Mesendoderm (in vitro differentiated cells): Measurements from ENCODE around the gene GALNTL6.

Source experiments
- DNase-seq: peaks from one replicate; pipeline ENCODE4 v3.0.0; 2013
- H2AK5ac ChIP-seq: 2 replicates; pipeline ENCODE4 v1.6.1; 2013; ENCODE audit warnings: low read length, inconsistent platforms
- H2BK120ac ChIP-seq: 2 replicates; pipeline ENCODE4 v1.6.1; 2013; ENCODE audit warnings: low read depth, mild to moderate bottlenecking, low read length, moderate library complexity, mixed read lengths
- H2BK15ac ChIP-seq: replicated peaks from 2 replicates; pipeline ENCODE4 v1.6.1; 2013; ENCODE audit warnings: low read depth, mild to moderate bottlenecking, moderate library complexity
- H2BK5ac ChIP-seq: 2 replicates; pipeline ENCODE4 v1.6.1; 2013; ENCODE audit warnings: low read length, inconsistent platforms
- H3K18ac ChIP-seq: 2 replicates; pipeline ENCODE4 v1.6.1; 2013; ENCODE audit warnings: mild to moderate bottlenecking, low read length, mixed read lengths
- H3K23ac ChIP-seq: one replicate; pipeline ENCODE4 v1.6.1; 2013; ENCODE audit warnings: low read length
- H3K27ac ChIP-seq: 2 replicates; pipeline ENCODE4 v1.5.1; 2013; ENCODE audit warnings: low read depth, mild to moderate bottlenecking, inconsistent platforms, low read length, moderate library complexity
- H3K27me3 ChIP-seq: 2 replicates; pipeline ENCODE4 v1.6.1; 2013; ENCODE audit warnings: low read length, control low read depth, mild to moderate bottlenecking, inconsistent platforms; ENCODE audit not compliant: insufficient read depth, poor library complexity
- H3K36me3 ChIP-seq: 2 replicates; pipeline ENCODE4 v1.6.1; 2013; ENCODE audit warnings: low read length, inconsistent platforms; ENCODE audit not compliant: control insufficient read depth, insufficient read depth
- H3K4ac ChIP-seq: one replicate; pipeline ENCODE4 v1.6.1; 2013; ENCODE audit warnings: low read depth, mild to moderate bottlenecking, low read length, moderate library complexity
- H3K4me1 ChIP-seq: 2 replicates; pipeline ENCODE4 v1.6.1; 2013; ENCODE audit warnings: low read depth, low read length, inconsistent platforms; ENCODE audit not compliant: control insufficient read depth
- H3K4me2 ChIP-seq: 2 replicates; pipeline ENCODE4 v1.6.1; 2013; ENCODE audit warnings: low read length
- H3K4me3 ChIP-seq: 2 replicates; pipeline ENCODE4 v1.5.1; 2013; ENCODE audit warnings: mild to moderate bottlenecking, low read length
- H3K56ac ChIP-seq: one replicate; pipeline ENCODE4 v1.6.1; 2013; ENCODE audit warnings: low read length
- H3K79me1 ChIP-seq: 2 replicates; pipeline ENCODE4 v1.6.1; 2013; ENCODE audit warnings: low read length, inconsistent platforms
- H3K79me2 ChIP-seq: 2 replicates; pipeline ENCODE4 v1.6.1; 2013; ENCODE audit warnings: mild to moderate bottlenecking, low read length; ENCODE audit not compliant: control insufficient read depth, insufficient read depth
- H3K9ac ChIP-seq: 2 replicates; pipeline ENCODE4 v1.6.1; 2013; ENCODE audit warnings: low read length, inconsistent platforms
- H4K5ac ChIP-seq: one replicate; pipeline ENCODE4 v1.6.1; 2013; ENCODE audit warnings: low read length
- H4K8ac ChIP-seq: one replicate; pipeline ENCODE4 v1.6.1; 2013; ENCODE audit warnings: low read depth, mild to moderate bottlenecking, control low read depth, low read length, moderate library complexity
- WGBS: extraction: QIAGEN DNeasy Blood & Tissue Kit; methylation state at CpG from one replicate; pipeline ENCODE4 v1.1.7; 2013; ENCODE audit warnings: low lambda C conversion rate, missing lambda C conversion rate; ENCODE audit not compliant: insufficient coverage; ENCODE audit errors: extremely low coverage; 5-methylcytosine and 5-hydroxymethylcytosine counted together

The GALNTL6 gene

DNA sequence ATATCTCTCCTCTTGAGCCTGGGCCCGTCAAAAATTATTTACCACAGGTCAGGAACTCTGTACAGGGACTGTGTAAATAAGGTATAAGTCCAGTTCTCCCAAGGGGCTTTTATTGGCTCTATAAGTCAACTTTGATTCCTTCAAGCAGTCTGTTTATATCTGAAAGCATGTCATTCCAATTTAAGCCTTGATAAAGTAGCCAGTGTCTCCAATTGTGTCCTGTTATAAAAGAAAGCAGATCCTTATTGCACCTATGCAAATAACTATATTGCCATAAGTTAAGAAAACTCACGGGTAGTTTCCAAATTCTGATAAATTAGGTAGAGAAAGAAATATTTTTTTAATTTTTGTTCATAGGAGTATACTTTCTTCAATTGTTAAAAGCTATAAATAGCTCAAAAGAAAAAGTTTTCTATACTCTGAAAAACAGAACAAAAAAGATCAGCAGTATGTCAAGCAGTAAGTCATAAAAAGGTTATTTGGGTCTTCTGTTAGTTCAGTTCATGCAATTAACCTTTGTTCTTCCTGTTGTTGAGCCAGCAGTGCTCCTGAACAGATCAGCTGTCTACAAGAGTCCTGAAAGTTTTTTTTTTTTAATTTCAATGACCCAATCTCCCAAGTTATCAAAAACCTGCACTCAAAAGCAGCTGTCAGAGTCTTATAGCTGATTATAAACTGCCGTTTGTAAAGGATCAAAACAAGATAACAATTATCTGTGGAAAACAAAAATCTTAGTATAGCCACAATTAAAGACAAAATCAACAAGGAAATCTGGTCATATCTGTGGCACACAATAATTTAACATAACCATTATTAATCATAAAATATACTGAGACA, 1177.0 kb downstream of the GALNTL6 start:
- no peaks in the 10 kb centered on the region for H3K36me3 ChIP-seq
- H3K23ac ChIP-seq, result no peak overlapping the region
- no peak overlapping the region for H4K5ac ChIP-seq
- no CpG with 5 or more reads among the region's 3 CpGs for WGBS
- no peaks in the 10 kb centered on the region for H3K79me2 ChIP-seq
- H4K8ac ChIP-seq, result no peak overlapping the region
- no peaks in the 10 kb centered on the region for H3K79me1 ChIP-seq
- H3K27ac ChIP-seq, result no peak overlapping the region
- H3K27me3 ChIP-seq, result no peaks in the 10 kb centered on the region
- no peak overlapping the region for H2BK5ac ChIP-seq
- no peak overlapping the region for H3K4me2 ChIP-seq
- no peak overlapping the region for H3K4ac ChIP-seq
- no peak overlapping the region for H2AK5ac ChIP-seq
- H3K4me1 ChIP-seq, result no peaks in the 10 kb centered on the region
- no peak overlapping the region for H2BK15ac ChIP-seq
- H3K9ac ChIP-seq, result no peak overlapping the region
- H3K18ac ChIP-seq, result no peak overlapping the region
- H2BK120ac ChIP-seq, result no peak overlapping the region
- H3K56ac ChIP-seq, result no peak overlapping the region
- H3K4me3 ChIP-seq, result no peak overlapping the region
- DNase-seq, result no peak

DNA sequence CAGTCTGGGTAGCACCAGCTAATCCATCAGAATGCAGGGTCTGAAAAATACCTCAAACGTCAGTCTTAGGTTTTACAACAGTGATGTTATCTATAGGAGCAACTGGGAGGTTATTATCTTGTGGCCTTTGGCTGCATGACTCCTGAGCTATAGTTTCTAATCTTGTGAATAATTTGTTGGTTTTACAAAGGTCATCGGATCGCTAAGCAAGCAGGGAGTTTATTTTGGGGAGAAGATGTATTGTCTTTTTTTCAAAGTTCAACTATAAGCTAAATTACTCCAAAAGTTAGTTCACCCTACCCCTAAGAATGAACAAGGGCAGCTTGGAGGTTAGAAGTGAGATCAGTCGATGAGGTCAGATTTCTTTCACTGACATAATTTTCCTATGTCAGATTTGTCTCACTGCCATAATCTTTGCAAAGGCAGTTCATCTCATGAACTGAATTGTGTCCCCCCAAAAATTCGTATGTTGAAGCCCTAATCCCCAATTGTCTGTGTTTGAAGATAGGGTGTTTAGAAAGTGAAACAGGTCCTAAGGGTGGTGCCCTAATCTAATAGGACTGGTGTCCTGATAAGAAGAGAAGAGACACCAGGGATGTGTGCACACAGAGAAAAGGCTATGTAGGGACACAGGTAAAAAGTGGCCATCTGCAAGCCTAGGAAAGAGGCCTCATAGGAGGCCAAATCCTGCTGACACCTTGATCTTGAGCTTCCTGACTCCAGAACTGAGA, 1179.6 kb downstream of the GALNTL6 start:
- WGBS, result no CpG with 5 or more reads among the region's 5 CpGs
- H4K5ac ChIP-seq, result no peak overlapping the region
- H4K8ac ChIP-seq, result no peak overlapping the region
- H3K27ac ChIP-seq, result no peak overlapping the region
- H3K79me1 ChIP-seq, result no peaks in the 10 kb centered on the region
- DNase-seq, result no peak
- H2AK5ac ChIP-seq, result no peak overlapping the region
- H3K4me1 ChIP-seq, result no peaks in the 10 kb centered on the region
- H3K4me2 ChIP-seq, result no peak overlapping the region
- H3K36me3 ChIP-seq, result no peaks in the 10 kb centered on the region
- H3K79me2 ChIP-seq, result no peaks in the 10 kb centered on the region
- no peak overlapping the region for H3K9ac ChIP-seq
- no peak overlapping the region for H2BK15ac ChIP-seq
- H3K27me3 ChIP-seq, result no peaks in the 10 kb centered on the region
- no peak overlapping the region for H2BK120ac ChIP-seq
- no peak overlapping the region for H3K4ac ChIP-seq
- no peak overlapping the region for H2BK5ac ChIP-seq
- H3K4me3 ChIP-seq, result no peak overlapping the region
- H3K18ac ChIP-seq, result no peak overlapping the region
- no peak overlapping the region for H3K56ac ChIP-seq
- no peak overlapping the region for H3K23ac ChIP-seq

DNA sequence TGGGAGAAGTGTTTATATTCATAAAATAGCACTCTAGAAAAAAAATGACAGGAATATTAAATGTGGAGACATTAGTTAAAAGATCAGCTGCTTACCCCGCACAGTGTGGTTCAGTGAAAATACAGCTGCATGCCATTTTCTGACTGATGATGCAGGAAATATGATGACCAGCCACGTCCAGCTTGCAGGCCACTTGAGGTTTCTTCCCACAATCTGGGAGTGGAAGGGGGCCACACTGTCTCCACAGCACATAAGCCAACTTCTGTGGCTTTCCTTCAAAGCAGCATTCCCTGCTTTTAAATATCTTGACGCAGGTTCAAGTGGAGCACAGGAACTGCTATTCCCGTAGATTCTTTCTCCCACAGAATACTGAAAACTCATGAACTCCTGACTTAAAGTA, 1182.0 kb downstream of the GALNTL6 start:
- Histone ChIP-seq H4K5ac (no peak overlapping the region), H2BK5ac (no peak overlapping the region), H2AK5ac (no peak overlapping the region), H3K18ac (no peak overlapping the region), H3K4ac (no peak overlapping the region), H2BK15ac (no peak overlapping the region), H4K8ac (no peak overlapping the region), H3K27me3 (no peaks in the 10 kb centered on the region), H3K79me2 (no peaks in the 10 kb centered on the region), H3K4me3 (no peak overlapping the region), H3K9ac (no peak overlapping the region), H3K4me2 (no peak overlapping the region), H3K79me1 (no peaks in the 10 kb centered on the region), H3K27ac (no peak overlapping the region), H3K36me3 (no peaks in the 10 kb centered on the region), H3K56ac (no peak overlapping the region), H2BK120ac (no peak overlapping the region), H3K23ac (no peak overlapping the region), H3K4me1 (no peaks in the 10 kb centered on the region)
- no peak for DNase-seq
- no CpG with 5 or more reads among the region's 4 CpGs for WGBS

DNA sequence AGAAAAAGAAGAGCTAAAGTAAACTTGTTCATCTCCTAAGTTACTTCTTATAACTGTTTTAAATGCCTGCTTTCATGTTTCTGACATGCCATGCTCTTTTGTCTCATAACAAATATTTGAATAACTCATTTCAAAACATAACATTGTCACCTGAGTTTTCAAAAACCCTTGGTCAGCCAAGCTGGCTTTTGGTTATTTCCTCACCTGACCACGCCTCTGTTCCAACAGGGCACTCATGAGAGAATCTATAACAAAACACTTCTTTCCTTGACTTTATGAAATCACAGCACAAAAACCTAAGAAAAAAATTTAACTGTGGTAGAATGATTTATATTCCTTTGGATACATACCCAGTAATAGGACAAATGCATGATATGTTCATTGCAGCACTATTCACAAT, 1182.5 kb downstream of the GALNTL6 start:
- Histone ChIP-seq H3K9ac (no peak overlapping the region), H3K79me2 (no peaks in the 10 kb centered on the region), H3K18ac (no peak overlapping the region), H2BK5ac (no peak overlapping the region), H3K27ac (no peak overlapping the region), H3K4ac (no peak overlapping the region), H3K79me1 (no peaks in the 10 kb centered on the region), H3K23ac (no peak overlapping the region), H2BK120ac (no peak overlapping the region), H2BK15ac (no peak overlapping the region), H4K5ac (no peak overlapping the region), H3K4me1 (no peaks in the 10 kb centered on the region), H4K8ac (no peak overlapping the region), H3K27me3 (no peaks in the 10 kb centered on the region), H3K36me3 (no peaks in the 10 kb centered on the region), H2AK5ac (no peak overlapping the region), H3K56ac (no peak overlapping the region), H3K4me2 (no peak overlapping the region), H3K4me3 (no peak overlapping the region)
- no CpG with 5 or more reads among the region's 1 CpG for WGBS
- no peak for DNase-seq

DNA sequence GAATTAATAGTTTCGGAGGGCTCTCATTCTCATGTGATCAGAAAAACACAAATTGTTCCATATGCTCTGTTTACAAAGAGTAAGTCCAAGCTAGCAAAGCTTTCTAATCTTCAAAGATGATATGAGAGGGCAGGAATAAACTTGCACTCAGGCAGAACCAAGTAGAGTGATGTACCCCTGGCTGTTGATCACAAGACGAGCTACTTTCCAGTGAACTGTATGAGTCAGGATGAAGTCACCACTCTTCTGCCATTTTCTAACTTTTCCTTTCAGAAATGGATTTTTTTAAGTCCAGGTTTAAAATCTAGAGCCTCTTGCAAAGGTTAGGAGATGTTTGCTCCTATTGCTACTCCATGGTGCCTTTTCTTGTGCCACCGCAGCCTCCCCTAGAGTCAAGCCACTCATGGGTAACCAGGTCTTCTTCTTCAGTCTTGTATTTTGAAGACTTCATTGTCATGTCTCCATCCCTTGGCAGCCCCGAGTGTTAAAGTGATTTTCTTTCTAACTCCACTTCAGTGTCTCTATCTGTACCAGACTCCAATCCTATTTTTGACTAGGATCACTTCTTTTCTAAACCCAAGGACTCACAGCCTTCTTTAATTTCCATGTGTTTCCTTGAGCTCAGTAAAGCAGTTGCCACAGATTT, 1183.5 kb downstream of the GALNTL6 start:
- Histone ChIP-seq H2BK120ac (no peak overlapping the region), H3K9ac (no peak overlapping the region), H3K4me1 (no peaks in the 10 kb centered on the region), H3K4ac (no peak overlapping the region), H4K8ac (no peak overlapping the region), H3K23ac (no peak overlapping the region), H3K27me3 (no peaks in the 10 kb centered on the region), H3K36me3 (no peaks in the 10 kb centered on the region), H4K5ac (no peak overlapping the region), H2BK15ac (no peak overlapping the region), H3K4me3 (no peak overlapping the region), H3K56ac (no peak overlapping the region), H3K79me1 (no peaks in the 10 kb centered on the region), H3K27ac (no peak overlapping the region), H2BK5ac (no peak overlapping the region), H3K18ac (no peak overlapping the region), H3K4me2 (no peak overlapping the region), H2AK5ac (no peak overlapping the region), H3K79me2 (no peaks in the 10 kb centered on the region)
- no peak for DNase-seq
- WGBS, result no CpG with 5 or more reads among the region's 4 CpGs
